Fibroblast of gingiva (primary cell): ENCODE results near the gene COBLL1.

Experiments used
- DNase-seq: peaks from one replicate; pipeline ENCODE4 v3.0.0-alpha.2; 2011; ENCODE audit warnings: low read depth

COBLL1 gene

GRCh38 chr2:164717000-164717803 lies 124.4 kb downstream of the COBLL1 start:
- no peak for DNase-seq

GRCh38 chr2:164714471-164714870 lies 127.2 kb downstream of the COBLL1 start:
- DNase-seq: no peak

- DNase-seq: no peak
These were observed 129.9 kb downstream of the COBLL1 start for GRCh38 chr2:164711766-164712138.

GRCh38 chr2:164710837-164711765 lies 130.5 kb downstream of the COBLL1 start:
- DNase-seq: no peak

GRCh38 chr2:164710252-164710836 lies 131.3 kb downstream of the COBLL1 start:
- peak; percentile 10 for DNase-seq

GRCh38 chr2:164706522-164706921 lies 135.1 kb downstream of the COBLL1 start:
- DNase-seq: no peak

GRCh38 chr2:164705412-164706167 lies 136.0 kb downstream of the COBLL1 start:
- no peak for DNase-seq

- DNase-seq: no peak
These were observed 137.5 kb downstream of the COBLL1 start for GRCh38 chr2:164703915-164704706.

- DNase-seq: no peak
These were observed 140.1 kb downstream of the COBLL1 start for GRCh38 chr2:164701565-164701964.

GRCh38 chr2:164700390-164700789 lies 141.2 kb downstream of the COBLL1 start:
- no peak for DNase-seq

GRCh38 chr2:164697688-164698461 lies 143.7 kb downstream of the COBLL1 start:
- no peak for DNase-seq

GRCh38 chr2:164696634-164697033 lies 145.0 kb downstream of the COBLL1 start:
- no peak for DNase-seq

- no peak for DNase-seq
These were observed 147.3 kb downstream of the COBLL1 start for GRCh38 chr2:164694275-164694695.

GRCh38 chr2:164693834-164694233 lies 147.8 kb downstream of the COBLL1 start:
- no peak for DNase-seq

GRCh38 chr2:164693390-164693789 lies 148.2 kb downstream of the COBLL1 start:
- no peak for DNase-seq

- no peak for DNase-seq
These were observed 148.7 kb downstream of the COBLL1 start for GRCh38 chr2:164692958-164693357.

GRCh38 chr2:164692114-164692513 lies 149.5 kb downstream of the COBLL1 start:
- DNase-seq: no peak

GRCh38 chr2:164691346-164691887 lies 150.2 kb downstream of the COBLL1 start:
- DNase-seq: no peak

- DNase-seq: no peak
These were observed 151.3 kb downstream of the COBLL1 start for GRCh38 chr2:164690361-164690760.

- DNase-seq: no peak
These were observed 152.7 kb downstream of the COBLL1 start for GRCh38 chr2:164688896-164689419.
